Uterus (tissue), 2 donors: Measurements from ENCODE around the gene PLXNA2.

Experiments
- CTCF ChIP-seq, 4 experiments: fragments of 200-600 bp in 2 of 4; fragments of 450-650 bp in 2 of 4; sonication (generic) in 2 of 4; IDR thresholded peaks; one replicate each; pipeline ENCODE4 v1.5.1; 2016 to 2019; ENCODE audit warnings: antibody characterized with exemption in 4 of 4, mild to moderate bottlenecking in 2 of 4, moderate library complexity in 1 of 4
- POLR2A ChIP-seq, 2 donors: fragments of 450-650 bp; IDR thresholded peaks; one replicate each; pipeline ENCODE4 v1.6.1; 2016; ENCODE audit warnings: antibody characterized with exemption in 2 of 2, mild to moderate bottlenecking in 1 of 2, moderate library complexity in 1 of 2

- no peak for TF ChIP-seq CTCF (IDR thresholded peaks at IDR 0.05)
- no peak for TF ChIP-seq POLR2A (IDR thresholded peaks at IDR 0.05)
Observed at GRCh38 chr1:208004851-208005250, 239.3 kb downstream of the PLXNA2 start.
